Astrocyte of the spinal cord (primary cell): ENCODE data around the gene CASZ1.

Experiments used
- DNase-seq: peaks from one replicate; pipeline ENCODE4 v3.0.0; 2011; ENCODE audit warnings: low read depth, low spot score
- H3K4me3 ChIP-seq: 2 replicates; pipeline ENCODE4 v1.5.1; 2011; ENCODE audit warnings: low read depth, mild to moderate bottlenecking, low read length, moderate library complexity
- in situ Hi-C: cut with HindIII; loops from 2 replicates; pipeline ENCODE4 v1.10.0; 2017; ENCODE audit warnings: low sequenced_read_pairs
- TF ChIP-seq, protein P1 (sequence below): IDR thresholded peaks from 2 replicates; pipeline ENCODE4 v1.5.1; 2012; ENCODE audit warnings: low read depth, mild to moderate bottlenecking, low read length, inconsistent platforms

CASZ1 gene

DNA sequence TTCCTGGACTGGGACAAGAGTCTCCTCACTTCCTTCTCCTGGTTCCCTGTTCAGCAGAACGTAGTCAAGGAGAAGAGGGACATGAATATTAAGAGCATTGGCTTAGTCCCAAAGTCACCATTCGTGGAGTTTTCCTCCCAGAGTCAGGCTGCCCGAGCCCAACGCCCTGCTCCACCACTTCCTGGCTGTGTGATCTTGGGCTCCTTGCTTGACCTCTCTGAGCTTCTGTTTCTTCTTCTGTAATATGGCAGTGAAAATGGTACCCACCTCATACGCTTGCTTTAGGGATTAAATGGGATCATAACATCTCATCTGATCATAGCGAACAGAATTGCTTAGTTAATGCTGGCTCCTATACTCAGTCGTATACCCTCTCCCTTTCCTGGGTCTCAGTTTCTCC, 12.0 kb upstream of the CASZ1 start:
- H3K4me3 ChIP-seq: no peak overlapping the region
- TF ChIP-seq, protein P1, sequence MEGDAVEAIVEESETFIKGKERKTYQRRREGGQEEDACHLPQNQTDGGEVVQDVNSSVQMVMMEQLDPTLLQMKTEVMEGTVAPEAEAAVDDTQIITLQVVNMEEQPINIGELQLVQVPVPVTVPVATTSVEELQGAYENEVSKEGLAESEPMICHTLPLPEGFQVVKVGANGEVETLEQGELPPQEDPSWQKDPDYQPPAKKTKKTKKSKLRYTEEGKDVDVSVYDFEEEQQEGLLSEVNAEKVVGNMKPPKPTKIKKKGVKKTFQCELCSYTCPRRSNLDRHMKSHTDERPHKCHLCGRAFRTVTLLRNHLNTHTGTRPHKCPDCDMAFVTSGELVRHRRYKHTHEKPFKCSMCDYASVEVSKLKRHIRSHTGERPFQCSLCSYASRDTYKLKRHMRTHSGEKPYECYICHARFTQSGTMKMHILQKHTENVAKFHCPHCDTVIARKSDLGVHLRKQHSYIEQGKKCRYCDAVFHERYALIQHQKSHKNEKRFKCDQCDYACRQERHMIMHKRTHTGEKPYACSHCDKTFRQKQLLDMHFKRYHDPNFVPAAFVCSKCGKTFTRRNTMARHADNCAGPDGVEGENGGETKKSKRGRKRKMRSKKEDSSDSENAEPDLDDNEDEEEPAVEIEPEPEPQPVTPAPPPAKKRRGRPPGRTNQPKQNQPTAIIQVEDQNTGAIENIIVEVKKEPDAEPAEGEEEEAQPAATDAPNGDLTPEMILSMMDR: no peak
- in situ Hi-C loops: no loop called here
- no peak for DNase-seq

DNA sequence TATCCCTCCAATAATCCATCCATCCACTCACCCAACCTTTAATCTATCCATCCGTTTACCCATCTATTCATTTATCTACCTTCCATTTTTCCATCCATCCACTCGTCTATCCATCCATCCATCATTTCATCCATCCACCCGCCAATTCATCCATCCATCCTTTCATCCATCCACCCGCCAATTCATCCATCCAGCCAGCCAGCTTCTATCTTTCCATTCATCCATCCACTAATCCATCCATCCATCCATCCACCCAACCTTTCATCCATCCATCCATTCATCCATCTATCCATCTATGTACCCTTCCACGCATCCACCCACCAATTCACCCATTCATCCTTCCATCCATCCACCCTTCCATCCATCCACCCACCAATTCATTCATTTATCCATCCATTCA, 10.5 kb upstream of the CASZ1 start:
- no peak overlapping the region for H3K4me3 ChIP-seq
- TF ChIP-seq, protein P1: no peak
- in situ Hi-C loops: no loop called here
- no peak for DNase-seq

DNA sequence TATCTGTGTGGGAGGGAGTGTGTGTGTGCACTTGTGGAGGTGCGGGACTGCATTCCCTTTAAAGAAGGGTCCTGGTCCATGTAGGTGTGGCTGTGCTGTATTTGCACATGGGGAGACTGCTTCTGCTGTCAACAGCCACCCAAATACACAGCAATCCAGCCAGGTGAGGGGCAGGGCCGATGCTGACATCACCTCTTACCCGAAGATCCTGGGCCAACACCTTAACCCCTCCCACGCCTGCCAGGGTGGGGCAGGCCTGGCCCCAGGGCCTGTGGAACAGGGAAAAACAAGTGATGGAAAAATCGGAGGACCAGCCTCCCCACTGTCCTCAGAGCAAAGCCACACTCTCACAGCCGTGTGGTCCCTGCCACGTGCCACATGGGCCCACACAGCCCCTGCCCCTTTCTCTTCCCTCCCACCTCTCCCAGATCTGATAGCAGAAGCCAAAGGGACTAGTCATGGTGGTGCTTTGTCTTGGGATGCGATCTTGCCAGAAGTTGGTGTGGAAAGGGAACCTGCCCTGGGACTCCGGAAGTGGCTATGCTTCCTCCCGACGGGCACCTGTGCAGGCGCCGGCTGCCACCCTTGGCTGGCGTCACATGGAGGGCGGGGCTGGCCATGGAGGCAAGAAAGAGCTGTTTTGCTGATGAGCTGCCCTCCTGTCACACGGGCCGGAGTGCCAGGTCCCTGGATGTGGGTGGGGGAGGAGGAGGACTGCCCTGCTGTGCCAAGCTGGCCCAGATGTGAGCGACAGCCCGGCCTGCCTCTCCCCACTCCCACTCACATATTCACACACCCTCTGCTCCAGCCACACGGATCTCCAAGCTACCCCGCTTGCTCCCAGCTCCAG, 7.8 kb upstream of the CASZ1 start:
- DNase-seq: no peak
- TF ChIP-seq, protein P1: no peak
- in situ Hi-C loops: no loop called here
- no peak overlapping the region for H3K4me3 ChIP-seq

DNA sequence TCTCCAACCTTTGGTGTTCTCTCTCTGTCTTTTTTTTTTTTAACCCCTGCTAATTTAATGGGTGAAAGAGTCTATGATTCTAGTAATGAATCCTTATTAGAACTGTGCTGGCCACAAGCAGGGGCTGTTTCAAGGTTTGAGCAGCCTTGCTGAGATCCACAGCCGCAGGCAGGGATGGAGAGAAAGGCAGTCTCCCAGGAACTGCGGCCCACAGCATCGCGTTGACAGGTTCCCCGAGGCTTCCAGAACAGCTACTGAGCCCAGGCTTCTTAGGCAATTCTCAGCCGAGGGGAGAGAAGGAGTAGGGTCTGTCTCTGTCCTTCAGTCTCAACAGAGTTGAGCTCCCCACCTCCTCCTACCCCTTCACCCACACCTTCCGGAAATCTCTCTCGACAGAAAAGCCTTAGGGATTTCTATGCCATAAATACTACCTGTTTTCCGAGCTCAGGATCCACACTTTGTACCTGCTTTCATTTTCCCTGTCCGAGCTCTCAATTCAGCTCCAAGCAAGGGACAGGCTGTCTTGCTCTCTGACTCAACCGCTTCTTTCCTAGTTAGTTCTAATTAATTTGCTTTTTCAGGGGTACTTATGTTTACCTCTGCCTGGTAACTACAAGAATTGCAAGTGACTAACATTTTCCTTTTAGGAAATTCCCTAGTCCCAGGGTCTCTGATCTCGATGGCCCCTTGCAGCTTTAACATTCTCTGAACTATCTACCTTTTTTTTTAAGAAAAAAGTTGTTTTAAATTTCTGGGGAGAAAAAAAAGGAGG, 6.7 kb upstream of the CASZ1 start:
- no peak for DNase-seq
- H3K4me3 ChIP-seq: no peak overlapping the region
- TF ChIP-seq, protein P1: no peak
- in situ Hi-C loops: no loop called here

DNA sequence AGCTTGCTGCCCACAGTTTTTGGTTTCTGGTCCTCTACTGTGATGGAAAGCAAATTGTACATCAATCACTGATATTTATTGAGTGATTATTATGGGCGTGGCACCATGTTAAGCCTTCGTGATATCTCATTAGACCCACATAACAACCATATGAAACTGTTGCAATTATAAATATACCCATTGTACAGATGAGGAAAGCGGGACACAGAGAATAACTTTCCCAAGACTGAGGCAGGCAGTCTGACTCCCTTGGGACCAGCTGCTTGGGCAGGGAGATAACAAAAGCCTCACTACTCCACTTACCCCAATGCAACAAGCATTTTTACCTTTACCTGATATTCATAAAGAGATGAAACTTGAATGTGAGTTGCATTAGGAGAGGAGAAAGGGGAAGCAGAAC, 4.3 kb upstream of the CASZ1 start:
- TF ChIP-seq, protein P1: no peak
- no peak overlapping the region for H3K4me3 ChIP-seq
- in situ Hi-C loops: no loop called here
- no peak for DNase-seq

DNA sequence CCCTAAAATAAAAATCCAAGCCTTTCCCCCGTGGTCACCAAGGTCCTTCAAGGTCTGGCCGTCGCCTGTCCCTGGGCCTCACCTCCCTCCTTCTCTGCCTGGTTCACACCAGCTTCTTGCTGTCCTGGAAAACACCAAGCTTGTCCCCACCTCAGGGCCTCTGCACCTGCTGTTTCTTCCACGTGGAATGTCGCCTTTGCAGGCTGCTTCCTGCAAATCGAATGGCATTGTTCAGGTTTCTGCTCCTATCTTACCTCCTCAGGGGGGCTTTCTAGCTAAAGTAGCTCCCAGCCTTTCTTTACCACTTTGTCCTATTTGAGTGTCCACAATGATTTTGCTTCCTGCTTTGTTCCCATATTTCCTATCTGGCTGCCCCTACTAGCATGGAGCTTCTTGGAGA, 3.3 kb upstream of the CASZ1 start:
- no peak for DNase-seq
- no peak overlapping the region for H3K4me3 ChIP-seq
- TF ChIP-seq, protein P1: no peak
- in situ Hi-C loops: no loop called here
